HEK293 (cell line): ENCODE data around the gene CHID1.

Experiments used
- CTCF ChIP-seq: fragments of 450-650 bp; formaldehyde crosslinking; IDR thresholded peaks from 2 replicates; pipeline ENCODE4 v1.5.1; 2016; ENCODE audit warnings: missing biosample characterization, missing genetic modification characterization
- ZFHX2 ChIP-seq: fragments of 450-650 bp; formaldehyde crosslinking; conservative IDR thresholded peaks from 2 replicates; pipeline ENCODE4 v1.5.1; 2016; ENCODE audit warnings: missing biosample characterization, missing genetic modification characterization
- ZFP37 ChIP-seq: fragments of 450-650 bp; formaldehyde crosslinking; IDR thresholded peaks from 2 replicates; pipeline ENCODE4 v1.5.1; 2016; ENCODE audit warnings: missing biosample characterization, missing genetic modification characterization
- ZNF138 ChIP-seq: fragments of 450-650 bp; formaldehyde crosslinking; IDR thresholded peaks from 2 replicates; pipeline ENCODE4 v1.5.1; 2016; ENCODE audit warnings: missing biosample characterization, missing genetic modification characterization, borderline replicate concordance
- ZNF140 ChIP-seq: fragments of 450-650 bp; formaldehyde crosslinking; IDR thresholded peaks from 2 replicates; pipeline ENCODE4 v1.5.1; 2016; ENCODE audit warnings: missing biosample characterization, missing genetic modification characterization
- ZNF146 ChIP-seq: fragments of 450-650 bp; formaldehyde crosslinking; IDR thresholded peaks from 2 replicates; pipeline ENCODE4 v1.5.1; 2016; ENCODE audit warnings: missing biosample characterization, missing genetic modification characterization
- ZNF529 ChIP-seq: fragments of 450-650 bp; formaldehyde crosslinking; IDR thresholded peaks from 2 replicates; pipeline ENCODE4 v1.5.1; 2017; ENCODE audit warnings: missing genetic modification characterization, missing biosample characterization; ENCODE audit not compliant: insufficient replicate concordance
- ZNF580 ChIP-seq: fragments of 450-650 bp; formaldehyde crosslinking; IDR thresholded peaks from 2 replicates; pipeline ENCODE4 v1.5.1; 2016; ENCODE audit warnings: missing biosample characterization, missing genetic modification characterization
- ZNF677 ChIP-seq: fragments of 450-650 bp; IDR thresholded peaks from 2 replicates; pipeline ENCODE4 v1.5.0; 2018; ENCODE audit warnings: missing biosample characterization, mild to moderate bottlenecking, missing genetic modification characterization, moderate library complexity

GRCh38 chr11:911890-912219 lies 1.2 kb upstream of the CHID1 start:
- TF ChIP-seq ZNF146 (no peak), ZNF140 (no peak), ZFP37 (tag by site-specific recombination) (no peak), ZNF138 (tag by site-specific recombination) (no peak), ZNF529 (no peak), CTCF (tag by site-specific recombination) (no peak), ZNF677 (tag by site-specific recombination) (no peak), ZFHX2 (tag by site-specific recombination) (no peak), ZNF580 (no peak)
